GM10266 (cell line): ENCODE measurements around the gene P2RY8.

ENCODE experiments used
- DNase-seq: peaks from one replicate; pipeline ENCODE4 v3.0.0; 2012; ENCODE audit errors: extremely low spot score
- CTCF ChIP-seq: IDR thresholded peaks from 2 replicates; pipeline ENCODE4 v1.5.1; 2012; ENCODE audit warnings: mild to moderate bottlenecking, low read depth; ENCODE audit not compliant: control insufficient read depth, insufficient read depth; ENCODE audit errors: missing control alignments

P2RY8 gene

GRCh38 chrX:1520350-1520749 lies 16.6 kb downstream of the P2RY8 start:
- TF ChIP-seq CTCF: no peak
- DNase-seq: no peak

- TF ChIP-seq CTCF: no peak
- no peak for DNase-seq
Observed at GRCh38 chrX:1519022-1519497, 17.9 kb downstream of the P2RY8 start.

- DNase-seq: no peak
- TF ChIP-seq CTCF: no peak
Observed at GRCh38 chrX:1518512-1518911, 18.5 kb downstream of the P2RY8 start.

- TF ChIP-seq CTCF: no peak
- no peak for DNase-seq
Observed at GRCh38 chrX:1516596-1517104, 20.3 kb downstream of the P2RY8 start.

- TF ChIP-seq CTCF: no peak
- no peak for DNase-seq
Observed at GRCh38 chrX:1511829-1512228, 25.2 kb downstream of the P2RY8 start.

GRCh38 chrX:1511150-1511549 lies 25.8 kb downstream of the P2RY8 start:
- DNase-seq: no peak
- no peak for TF ChIP-seq CTCF

GRCh38 chrX:1507511-1508463 lies 29.2 kb downstream of the P2RY8 start:
- TF ChIP-seq CTCF: no peak
- DNase-seq: peak; percentile 59
